Adrenal gland (tissue), 12 donors: Measurements from ENCODE around the gene NR2E1. TPM values are rescaled to one million over a fixed set of nuclear protein-coding genes. Genes with fewer than 3 reads are reported as not detected.

Source experiments
- DNase-seq, 7 donors: peaks; one replicate each; pipeline ENCODE4 v3.0.0-alpha.2; 2019 to 2020
- H3K27ac ChIP-seq, 5 donors: fragments of 200-600 bp; sonication (generic) in 4 of 5; 1 replicate in 3 of 5; 2 replicates in 2 of 5; pipeline versions ENCODE4 v1.5.1 to v1.8.0; 2016 to 2020; ENCODE audit warnings: mild to moderate bottlenecking in 1 of 5
- H3K27me3 ChIP-seq: fragments of 200-600 bp; 2 replicates; pipeline ENCODE4 v1.8.0; 2021
- H3K36me3 ChIP-seq, 2 donors: fragments of 200-600 bp; replicated peaks in 1 of 2; 1 replicate in 1 of 2; 2 replicates in 1 of 2; pipeline versions ENCODE4 v1.5.1 to v1.8.0; 2018 to 2022
- H3K4me1 ChIP-seq, 2 donors: fragments of 200-600 bp; replicated peaks in 1 of 2; 1 replicate in 1 of 2; 2 replicates in 1 of 2; pipeline versions ENCODE4 v1.5.1 to v1.8.0; 2018 to 2021
- H3K4me3 ChIP-seq, 4 donors: fragments of 200-600 bp; sonication (generic) in 3 of 4; one replicate each; pipeline ENCODE4 v1.5.1; 2016 to 2018
- H3K9me3 ChIP-seq, 3 donors: fragments of 200-600 bp; sonication (generic) in 1 of 3; replicated peaks in 1 of 3; 1 replicate in 2 of 3; 2 replicates in 1 of 3; pipeline versions ENCODE4 v1.5.1 to v1.8.0; 2016 to 2021
- POLR2A ChIP-seq, 2 donors: fragments of 450-650 bp; IDR thresholded peaks; one replicate each; pipeline ENCODE4 v1.6.1; 2017; ENCODE audit warnings: antibody characterized with exemption in 2 of 2, mild to moderate bottlenecking in 2 of 2, moderate library complexity in 1 of 2
- WGBS, 4 donors: extraction: QIAGEN DNeasy Blood & Tissue Kit in 2 of 4; methylation state at CpG; one replicate each; pipeline versions ENCODE4 v1.1.5 to v1.1.7; 2013 to 2017; 5-methylcytosine and 5-hydroxymethylcytosine counted together
- intact Hi-C, 2 donors: fragments of 100-400 bp; cut with DNase I; formaldehyde crosslinking; loops; one replicate each; pipeline versions ENCODE4 v1.14.1 to v1.15.0; 2022 to 2023
- polyA plus RNA-seq, 3 donors: library from polyadenylated mRNA; stranded (reverse); fragments of 200-250 nt in 2 of 3; fragments of 350-450 nt in 1 of 3; fragmentation: Illumina TruSeq in 1 of 3; extraction: RNeasy Lipid Tissue Mini Kit (QIAGEN cat#74804) in 1 of 3; gene quantifications; one replicate each; pipeline ENCODE4 v1.2.3, GENCODE V29; 2013 to 2014
- total RNA-seq, 9 donors: library from RNA; depleted of rRNA in 4 of 9; stranded (reverse); fragments of >200 nt in 4 of 9; fragments of 120-200 nt in 1 of 9; fragmentation: NEBNext Ultra II Directional in 1 of 9; extraction: Animal tissue kit (Norgen Biotek cat#: 25700) in 1 of 9; gene quantifications; one replicate each; pipeline versions ENCODE4 v1.1.0 to v1.2.4, GENCODE V29; 2013 to 2023
- TF ChIP-seq, protein P1 (sequence below), 6 experiments: fragments of 450-650 bp in 4 of 6; fragments of 200-600 bp in 2 of 6; sonication (generic) in 1 of 6; IDR thresholded peaks; 1 replicate in 5 of 6; 2 replicates in 1 of 6; pipeline versions ENCODE4 v1.5.1 to v1.8.0; 2016 to 2021; ENCODE audit warnings: antibody characterized with exemption in 6 of 6, mild to moderate bottlenecking in 2 of 6, moderate library complexity in 1 of 6
- donor health status: healthy with polysubstance abuse.
- donor health status: Bipolar disorder and iron deficiency.
- donor health status: DM: yes; HTN: yes; CAD: no.
- donor health status: DM: no; HTN: no; CAD: no.
- donor health status: DM: no; HTN: no; CAD: no.
- donor health status: DM: yes; HTN: yes; CAD: no.

NR2E1 gene
- total and polyA plus RNA-seq, 12 donors: 0.08 to 2.3 (median 0.61) TPM; not detected in 3

DNA sequence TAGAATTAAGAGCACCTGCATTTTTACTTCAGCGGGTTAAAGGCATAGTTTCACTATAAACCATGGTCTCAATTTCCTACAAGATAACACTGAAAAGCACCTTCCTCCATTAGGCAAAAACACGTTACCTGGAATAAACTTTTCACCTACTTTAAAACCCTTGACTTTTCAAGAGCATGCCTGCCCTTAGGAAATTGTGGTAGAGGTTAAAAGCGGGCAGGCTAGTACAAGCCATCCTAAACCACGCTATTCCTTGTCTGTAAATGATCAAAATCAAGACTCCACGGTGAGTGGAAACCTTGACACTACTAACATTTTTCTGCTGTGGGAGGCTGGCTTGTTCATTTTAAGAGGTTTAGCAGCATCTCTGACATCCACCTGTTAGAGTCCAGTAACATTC is 43.9 kb downstream of the NR2E1 start:
- Histone ChIP-seq H3K4me3 (no peak overlapping the region), H3K9me3 (no peaks in the 10 kb centered on the region), H3K4me1 (peaks cover 0 to 4% of the 10 kb centered on the region in 2 donors), H3K36me3 (peaks cover 0 to 10% of the 10 kb centered on the region in 2 donors), H3K27me3 (no peaks in the 10 kb centered on the region), H3K27ac (no peak overlapping the region)
- whole genome bisulfite sequencing, 4 donors: 93 to 98% (median 96%) methylated on average over 5 of the region's 5 CpGs
- no peak for TF ChIP-seq POLR2A (IDR thresholded peaks at IDR 0.05)
- TF ChIP-seq, protein P1, sequence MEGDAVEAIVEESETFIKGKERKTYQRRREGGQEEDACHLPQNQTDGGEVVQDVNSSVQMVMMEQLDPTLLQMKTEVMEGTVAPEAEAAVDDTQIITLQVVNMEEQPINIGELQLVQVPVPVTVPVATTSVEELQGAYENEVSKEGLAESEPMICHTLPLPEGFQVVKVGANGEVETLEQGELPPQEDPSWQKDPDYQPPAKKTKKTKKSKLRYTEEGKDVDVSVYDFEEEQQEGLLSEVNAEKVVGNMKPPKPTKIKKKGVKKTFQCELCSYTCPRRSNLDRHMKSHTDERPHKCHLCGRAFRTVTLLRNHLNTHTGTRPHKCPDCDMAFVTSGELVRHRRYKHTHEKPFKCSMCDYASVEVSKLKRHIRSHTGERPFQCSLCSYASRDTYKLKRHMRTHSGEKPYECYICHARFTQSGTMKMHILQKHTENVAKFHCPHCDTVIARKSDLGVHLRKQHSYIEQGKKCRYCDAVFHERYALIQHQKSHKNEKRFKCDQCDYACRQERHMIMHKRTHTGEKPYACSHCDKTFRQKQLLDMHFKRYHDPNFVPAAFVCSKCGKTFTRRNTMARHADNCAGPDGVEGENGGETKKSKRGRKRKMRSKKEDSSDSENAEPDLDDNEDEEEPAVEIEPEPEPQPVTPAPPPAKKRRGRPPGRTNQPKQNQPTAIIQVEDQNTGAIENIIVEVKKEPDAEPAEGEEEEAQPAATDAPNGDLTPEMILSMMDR (IDR thresholded peaks at IDR 0.05): no peak
- DNase-seq: no peak
- intact Hi-C loops: no loop called here

DNA sequence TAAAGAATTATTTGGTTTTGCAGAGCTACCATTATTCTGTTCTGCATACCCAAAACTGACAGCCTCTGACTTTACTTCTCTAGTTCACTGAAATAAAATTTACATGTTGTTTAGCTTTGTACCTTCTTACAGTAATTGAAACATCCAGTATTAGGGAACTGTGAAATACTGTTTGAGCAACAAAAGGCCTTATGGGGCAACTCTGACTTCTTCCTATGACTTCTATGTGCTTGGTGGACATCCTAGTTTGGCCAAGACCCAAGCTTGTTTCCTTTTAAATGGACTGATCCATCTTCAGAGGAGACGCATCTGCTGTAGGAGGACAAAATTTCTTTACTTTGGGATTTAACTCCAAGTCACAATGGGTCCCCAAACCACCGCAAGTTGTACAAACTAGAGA is 44.7 kb downstream of the NR2E1 start:
- no peak overlapping the region for H3K27ac ChIP-seq
- no peaks in the 10 kb centered on the region for H3K9me3 ChIP-seq
- H3K4me3 ChIP-seq: no peak overlapping the region
- H3K36me3 ChIP-seq: peaks cover 0 to 10% of the 10 kb centered on the region in 2 donors
- intact Hi-C loops: no loop called here
- DNase-seq: no peak
- WGBS, 4 donors: 79 to 92% (median 86%) methylated on average over 2 of the region's 2 CpGs
- TF ChIP-seq, protein P1 (IDR thresholded peaks at IDR 0.05): no peak
- TF ChIP-seq POLR2A (IDR thresholded peaks at IDR 0.05): no peak
- H3K4me1 ChIP-seq: peaks cover 0 to 4% of the 10 kb centered on the region in 2 donors
- H3K27me3 ChIP-seq: no peaks in the 10 kb centered on the region

DNA sequence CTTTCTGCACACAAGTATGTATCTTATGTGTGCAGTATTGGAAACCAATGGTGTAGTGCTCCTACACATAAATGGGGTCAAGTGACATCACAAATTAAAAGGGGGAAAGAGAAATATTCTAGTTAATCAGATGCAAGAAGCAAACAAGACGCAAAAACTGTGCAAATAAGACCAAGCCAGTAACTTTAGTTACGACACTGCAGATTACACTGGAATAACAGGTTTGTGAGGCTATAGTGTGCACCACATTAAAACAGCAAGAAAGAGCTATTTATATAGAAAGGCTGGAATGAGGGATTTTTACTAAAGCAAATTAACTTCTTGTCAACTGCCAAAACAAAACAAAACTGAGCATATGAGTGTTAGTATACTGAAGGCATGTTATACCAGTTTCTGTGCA is 45.8 kb downstream of the NR2E1 start:
- Histone ChIP-seq H3K27ac (no peak overlapping the region), H3K4me1 (peaks cover 0 to 4% of the 10 kb centered on the region in 2 donors), H3K9me3 (no peaks in the 10 kb centered on the region), H3K4me3 (no peak overlapping the region), H3K27me3 (no peaks in the 10 kb centered on the region), H3K36me3 (peaks cover 0 to 10% of the 10 kb centered on the region in 2 donors)
- 96 to 98% (median 96%) methylated on average over 2 of the region's 2 CpGs for WGBS, 4 donors
- DNase-seq: no peak
- intact Hi-C loops: no loop called here
- TF ChIP-seq, protein P1 (IDR thresholded peaks at IDR 0.05): no peak
- TF ChIP-seq POLR2A (IDR thresholded peaks at IDR 0.05): no peak

DNA sequence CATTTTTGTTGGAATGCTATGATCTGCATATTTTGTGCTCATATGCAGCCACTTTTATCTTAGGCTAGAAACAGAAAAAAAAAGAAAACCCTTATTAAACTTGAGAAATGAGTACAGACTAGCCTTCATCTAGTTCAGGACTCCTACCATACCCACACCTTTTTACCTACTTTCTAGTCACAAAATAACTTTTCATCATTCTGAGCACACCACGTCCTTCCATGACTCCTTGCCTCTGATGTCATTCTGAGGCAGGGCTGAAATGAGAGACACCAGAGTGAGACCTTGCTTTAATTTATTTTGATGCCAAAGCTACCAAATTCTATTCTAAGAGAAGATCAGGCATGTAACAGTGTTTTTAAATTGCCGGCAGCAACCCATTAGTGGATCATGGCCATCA is 56.2 kb downstream of the NR2E1 start:
- H3K4me1 ChIP-seq: peaks cover 0 to 16% of the 10 kb centered on the region in 2 donors
- no peak overlapping the region for H3K4me3 ChIP-seq
- H3K36me3 ChIP-seq: peaks cover 0 to 28% of the 10 kb centered on the region in 2 donors
- H3K27me3 ChIP-seq: no peaks in the 10 kb centered on the region
- intact Hi-C loops: no loop called here
- TF ChIP-seq, protein P1 (IDR thresholded peaks at IDR 0.05): no peak
- peak overlapping the region in 1 of 5 donors; percentile 29 for H3K27ac ChIP-seq
- no peak for DNase-seq
- WGBS, 4 donors: 49 to 61% (median 52%) methylated on average over 2 of the region's 2 CpGs
- no peaks in the 10 kb centered on the region for H3K9me3 ChIP-seq
